Sigmoid colon (tissue), 7 donors: ENCODE measurements around the gene CCSER1. TPM values are rescaled to one million over a fixed set of nuclear protein-coding genes. Genes with fewer than 3 reads are reported as not detected.

Experiments
- DNase-seq: peaks from one replicate; pipeline ENCODE4 v3.0.0-alpha.2; 2019
- H3K27ac ChIP-seq, 4 donors: fragments of 200-600 bp; sonication (generic); one replicate each; pipeline ENCODE4 v1.5.1; 2016 to 2019; ENCODE audit warnings: mild to moderate bottlenecking in 1 of 4
- H3K27me3 ChIP-seq, 3 donors: fragments of 200-600 bp; sonication (generic); one replicate each; pipeline ENCODE4 v1.5.1; 2019; ENCODE audit warnings: mild to moderate bottlenecking in 1 of 3
- H3K36me3 ChIP-seq, 4 donors: fragments of 200-600 bp; sonication (generic); one replicate each; pipeline ENCODE4 v1.5.1; 2016 to 2019
- H3K4me1 ChIP-seq, 4 donors: fragments of 200-600 bp; sonication (generic); one replicate each; pipeline ENCODE4 v1.5.1; 2017 to 2019
- H3K4me3 ChIP-seq, 4 donors: fragments of 200-600 bp; sonication (generic); one replicate each; pipeline ENCODE4 v1.5.1; 2017 to 2019; ENCODE audit warnings: mild to moderate bottlenecking in 2 of 4, moderate library complexity in 1 of 4
- H3K9me3 ChIP-seq, 4 donors: fragments of 200-600 bp in 3 of 4; sonication (generic) in 3 of 4; one replicate each; pipeline versions ENCODE4 v1.5.1 to v1.6.1; 2013 to 2019
- CTCF ChIP-seq, 4 experiments: fragments of 450-650 bp in 3 of 4; fragments of 200-600 bp in 1 of 4; IDR thresholded peaks; one replicate each; pipeline ENCODE4 v1.5.1; 2016 to 2019; ENCODE audit warnings: antibody characterized with exemption in 4 of 4, mild to moderate bottlenecking in 3 of 4, moderate library complexity in 2 of 4
- EP300 ChIP-seq, 4 donors: sonication (generic); formaldehyde crosslinking; IDR thresholded peaks; one replicate each; pipeline ENCODE4 v1.6.1; 2017; ENCODE audit warnings: antibody characterized with exemption in 4 of 4
- POLR2A ChIP-seq, 2 donors: fragments of 450-650 bp; IDR thresholded peaks; one replicate each; pipeline ENCODE4 v1.6.1; 2016; ENCODE audit warnings: antibody characterized with exemption in 2 of 2, mild to moderate bottlenecking in 2 of 2, moderate library complexity in 2 of 2
- POLR2AphosphoS5 ChIP-seq, 4 donors: sonication (generic); formaldehyde crosslinking; IDR thresholded peaks; one replicate each; pipeline ENCODE4 v1.6.1; 2017; ENCODE audit warnings: antibody characterized with exemption in 4 of 4
- WGBS, 2 donors: extraction: QIAGEN DNeasy Blood & Tissue Kit; methylation state at CpG; one replicate each; pipeline ENCODE4 v1.1.7; 2013; 5-methylcytosine and 5-hydroxymethylcytosine counted together
- intact Hi-C: fragments of 100-400 bp; cut with DNase I; formaldehyde crosslinking; loops from one replicate; pipeline ENCODE4 v1.15.1; 2023
- polyA plus RNA-seq, 3 donors: library from polyadenylated mRNA; stranded (reverse); fragments of 200-250 nt; gene quantifications; one replicate each; pipeline ENCODE4 v1.2.3, GENCODE V29; 2013
- total RNA-seq, 4 donors: library from RNA; depleted of rRNA; stranded (reverse); fragments of >200 nt; gene quantifications; one replicate each; pipeline ENCODE4 v1.1.0, GENCODE V29; 2016
- donor health status: healthy with polysubstance abuse.
- donor health status: Bipolar disorder and iron deficiency.
- donor health status: healthy.

CCSER1 gene
- total and polyA plus RNA-seq, 7 donors: 1.6 to 7.2 (median 4.2) TPM

DNA sequence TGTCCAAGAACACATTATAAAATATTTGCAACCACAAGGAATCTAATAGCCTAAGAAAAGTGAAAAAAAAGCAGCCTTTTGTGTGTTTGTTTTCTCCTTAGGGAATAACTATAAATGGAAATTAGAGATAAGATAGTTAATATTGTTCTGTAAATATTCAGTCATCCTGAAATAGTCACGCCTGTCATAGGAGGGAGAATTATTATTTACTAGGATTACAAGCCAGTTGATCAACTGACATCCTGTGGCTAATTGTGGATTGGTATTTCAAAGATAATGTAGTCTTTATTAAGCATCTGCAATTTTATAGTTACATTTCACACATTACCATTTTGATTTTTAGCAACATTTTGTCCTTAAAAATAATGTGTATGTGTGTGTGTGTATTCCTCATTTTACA is 118.6 kb downstream of the CCSER1 start:
- intact Hi-C loops: no loop called here
- H3K4me1 ChIP-seq: no peaks in the 10 kb centered on the region
- no peak for TF ChIP-seq POLR2AphosphoS5 (IDR thresholded peaks at IDR 0.05)

GRCh38 chr4:90246816-90247215 is 119.6 kb downstream of the CCSER1 start:
- H3K36me3 ChIP-seq: no peaks in the 10 kb centered on the region
- H3K27me3 ChIP-seq: no peaks in the 10 kb centered on the region
- H3K27ac ChIP-seq: no peak overlapping the region
- 82 to 83% methylated on average over 3 of the region's 3 CpGs for WGBS, 2 donors
- H3K9me3 ChIP-seq: no peaks in the 10 kb centered on the region
- TF ChIP-seq EP300 (IDR thresholded peaks at IDR 0.05) (no peak), CTCF (IDR thresholded peaks at IDR 0.05) (no peak), POLR2A (IDR thresholded peaks at IDR 0.05) (no peak), POLR2AphosphoS5 (IDR thresholded peaks at IDR 0.05) (no peak)
- no peak overlapping the region for H3K4me3 ChIP-seq
- DNase-seq: no peak
- no peaks in the 10 kb centered on the region for H3K4me1 ChIP-seq
- intact Hi-C loops: no loop called here

More for the DNA sequence above, 118.6 kb downstream of the CCSER1 start:
- DNase-seq: no peak
- 78 to 87% methylated on average over 1 of the region's 1 CpG for WGBS, 2 donors
- no peaks in the 10 kb centered on the region for H3K27me3 ChIP-seq
- no peaks in the 10 kb centered on the region for H3K36me3 ChIP-seq
- no peaks in the 10 kb centered on the region for H3K9me3 ChIP-seq
- no peak overlapping the region for H3K4me3 ChIP-seq
- no peak overlapping the region for H3K27ac ChIP-seq

GRCh38 chr4:90254357-90254756 is 127.2 kb downstream of the CCSER1 start:
- intact Hi-C loops: no loop called here
- no peak for TF ChIP-seq EP300 (IDR thresholded peaks at IDR 0.05)
- TF ChIP-seq POLR2AphosphoS5 (IDR thresholded peaks at IDR 0.05): no peak
- TF ChIP-seq CTCF (IDR thresholded peaks at IDR 0.05): no peak
- TF ChIP-seq POLR2A (IDR thresholded peaks at IDR 0.05): no peak
- Histone ChIP-seq H3K27me3 (no peaks in the 10 kb centered on the region), H3K4me3 (no peak overlapping the region), H3K4me1 (no peaks in the 10 kb centered on the region), H3K27ac (no peak overlapping the region), H3K9me3 (no peaks in the 10 kb centered on the region), H3K36me3 (no peaks in the 10 kb centered on the region)
- DNase-seq: no peak
- 94% methylated on average over 2 of the region's 2 CpGs for WGBS, 2 donors

GRCh38 chr4:90274175-90274574 is 147.0 kb downstream of the CCSER1 start:
- Histone ChIP-seq H3K9me3 (no peaks in the 10 kb centered on the region), H3K27ac (no peak overlapping the region), H3K36me3 (no peaks in the 10 kb centered on the region), H3K27me3 (no peaks in the 10 kb centered on the region), H3K4me1 (no peaks in the 10 kb centered on the region), H3K4me3 (no peak overlapping the region)
- no peak for DNase-seq
- TF ChIP-seq POLR2AphosphoS5 (IDR thresholded peaks at IDR 0.05) (no peak), POLR2A (IDR thresholded peaks at IDR 0.05) (no peak), CTCF (IDR thresholded peaks at IDR 0.05) (no peak), EP300 (IDR thresholded peaks at IDR 0.05) (no peak)
- 18 to 63% methylated on average over 1 of the region's 1 CpG for WGBS, 2 donors
- intact Hi-C loops: no loop called here

- no peak for DNase-seq
- H3K27me3 ChIP-seq: no peaks in the 10 kb centered on the region
- H3K27ac ChIP-seq: no peak overlapping the region
- H3K4me1 ChIP-seq: no peaks in the 10 kb centered on the region
- intact Hi-C loops: no loop called here
- TF ChIP-seq POLR2A (IDR thresholded peaks at IDR 0.05) (no peak), CTCF (IDR thresholded peaks at IDR 0.05) (no peak)
- no peaks in the 10 kb centered on the region for H3K9me3 ChIP-seq
- H3K4me3 ChIP-seq: no peak overlapping the region
- 61 to 84% methylated on average over 3 of the region's 3 CpGs for WGBS, 2 donors
- H3K36me3 ChIP-seq: no peaks in the 10 kb centered on the region
These were observed 153.8 kb downstream of the CCSER1 start for GRCh38 chr4:90280954-90281353.
